ENCODE data around the gene LOC101059915.

Gene LOC101059915

GRCh38 chrX:71667328-71668247 lies at the start of gene LOC101059915:
Gene LOC101059915 (plus strand): TSS chrX:71667546.
- in situ Hi-C loops (cut with MboI; ENCODE audit: low sequenced_read_pairs), result no loop called here

GRCh38 chrX:71617742-71618141 lies 49.6 kb upstream of the LOC101059915 start:
- in situ Hi-C loops (cut with MboI; ENCODE audit: low sequenced_read_pairs), result no loop called here

GRCh38 chrX:71618303-71618721 lies 49.0 kb upstream of the LOC101059915 start, which contains the start of gene CXCR3:
Gene CXCR3 (minus strand): TSS chrX:71618511. CDS start chrX:71618449, 62 bp downstream.
- in situ Hi-C loops (cut with MboI; ENCODE audit: low sequenced_read_pairs), result no loop called here

GRCh38 chrX:71618787-71619186 lies 48.6 kb upstream of the LOC101059915 start:
- in situ Hi-C loops (cut with MboI; ENCODE audit: low sequenced_read_pairs), result no loop called here

- in situ Hi-C loops (cut with MboI; ENCODE audit: low sequenced_read_pairs), result no loop called here
Observed at GRCh38 chrX:71619193-71619592, 48.2 kb upstream of the LOC101059915 start.

GRCh38 chrX:71619986-71620385 lies 47.4 kb upstream of the LOC101059915 start:
- in situ Hi-C loops (cut with MboI; ENCODE audit: low sequenced_read_pairs), result no loop called here

GRCh38 chrX:71621603-71622002 lies 45.7 kb upstream of the LOC101059915 start:
- in situ Hi-C loops (cut with MboI; ENCODE audit: low sequenced_read_pairs), result no loop called here

GRCh38 chrX:71622032-71622575 lies 45.2 kb upstream of the LOC101059915 start:
- in situ Hi-C loops (cut with MboI; ENCODE audit: low sequenced_read_pairs), result no loop called here

GRCh38 chrX:71622576-71623450 lies 44.5 kb upstream of the LOC101059915 start:
- in situ Hi-C loops (cut with MboI; ENCODE audit: low sequenced_read_pairs), result no loop called here

- in situ Hi-C loops (cut with MboI; ENCODE audit: low sequenced_read_pairs), result no loop called here
Observed at GRCh38 chrX:71623714-71624113, 43.6 kb upstream of the LOC101059915 start.

- in situ Hi-C loops (cut with MboI; ENCODE audit: low sequenced_read_pairs), result no loop called here
Observed at GRCh38 chrX:71625471-71625870, 41.9 kb upstream of the LOC101059915 start.

- in situ Hi-C loops (cut with MboI; ENCODE audit: low sequenced_read_pairs), result no loop called here
Observed at GRCh38 chrX:71626576-71626975, 40.8 kb upstream of the LOC101059915 start.

- in situ Hi-C loops (cut with MboI; ENCODE audit: low sequenced_read_pairs), result no loop called here
Observed at GRCh38 chrX:71627588-71628404, 39.5 kb upstream of the LOC101059915 start.

GRCh38 chrX:71629467-71629866 lies 37.9 kb upstream of the LOC101059915 start:
- in situ Hi-C loops (cut with MboI; ENCODE audit: low sequenced_read_pairs), result no loop called here

- in situ Hi-C loops (cut with MboI; ENCODE audit: low sequenced_read_pairs), result no loop called here
Observed at GRCh38 chrX:71632923-71633657, 34.3 kb upstream of the LOC101059915 start.

GRCh38 chrX:71634366-71634765 lies 33.0 kb upstream of the LOC101059915 start:
- in situ Hi-C loops (cut with MboI; ENCODE audit: low sequenced_read_pairs), result no loop called here

- in situ Hi-C loops (cut with MboI; ENCODE audit: low sequenced_read_pairs), result no loop called here
Observed at GRCh38 chrX:71636438-71637252, 30.7 kb upstream of the LOC101059915 start.

GRCh38 chrX:71637253-71637618 lies 30.1 kb upstream of the LOC101059915 start:
- in situ Hi-C loops (cut with MboI; ENCODE audit: low sequenced_read_pairs), result no loop called here

- in situ Hi-C loops (cut with MboI; ENCODE audit: low sequenced_read_pairs), result no loop called here
Observed at GRCh38 chrX:71637848-71638247, 29.5 kb upstream of the LOC101059915 start.

All from HL-60/S4 treated with retinoic acid at 250 ng/mL for 4 days and 3 days (cell line).